Right lobe of liver (tissue), 6 donors: ENCODE data around the gene PPP1R12B. TPM values are rescaled to one million over a fixed set of nuclear protein-coding genes. Genes with fewer than 3 reads are reported as not detected.

Source experiments
- ATAC-seq, 4 donors: fragments of 200-7000 bp; cut with Tn5 transposase; one replicate each; pipeline ENCODE4 v1.9.1; 2020; ENCODE audit warnings: mild to moderate bottlenecking in 4 of 4, moderate library complexity in 4 of 4
- DNase-seq, 3 donors: peaks; one replicate each; pipeline ENCODE4 v3.0.0-alpha.2; 2020
- H3K27ac ChIP-seq, 3 donors: fragments of 200-600 bp; one replicate each; pipeline ENCODE4 v1.8.0; 2022
- H3K27me3 ChIP-seq, 2 donors: fragments of 200-600 bp; one replicate each; pipeline ENCODE4 v1.8.0; 2022
- H3K36me3 ChIP-seq, 4 donors: fragments of 200-600 bp; sonication (generic) in 1 of 4; one replicate each; pipeline versions ENCODE4 v1.5.1 to v1.8.0; 2017 to 2022; ENCODE audit warnings: control low read depth in 1 of 4
- H3K4me1 ChIP-seq, 4 donors: fragments of 200-600 bp; sonication (generic) in 1 of 4; one replicate each; pipeline versions ENCODE4 v1.5.1 to v1.8.0; 2017 to 2022; ENCODE audit warnings: control low read depth in 1 of 4
- H3K4me3 ChIP-seq, 3 donors: fragments of 200-600 bp; one replicate each; pipeline ENCODE4 v1.8.0; 2022
- H3K9me3 ChIP-seq, 4 donors: fragments of 200-600 bp; sonication (generic) in 1 of 4; one replicate each; pipeline versions ENCODE4 v1.5.1 to v1.8.0; 2017 to 2022; ENCODE audit warnings: control low read depth in 1 of 4
- POLR2A ChIP-seq: fragments of 450-650 bp; IDR thresholded peaks from one replicate; pipeline ENCODE4 v1.6.1; 2017; ENCODE audit warnings: antibody characterized with exemption, mild to moderate bottlenecking
- WGBS: methylation state at CpG from one replicate; pipeline ENCODE4 v1.1.6; 2018; ENCODE audit warnings: low coverage, low lambda C conversion rate; ENCODE audit not compliant: insufficient coverage; ENCODE audit errors: missing lambda C conversion rate; 5-methylcytosine and 5-hydroxymethylcytosine counted together
- intact Hi-C, 2 donors: fragments of 100-400 bp; cut with DNase I; formaldehyde crosslinking; loops; one replicate each; pipeline versions ENCODE4 v1.11.2 to v1.14.1; 2022
- total RNA-seq, 6 experiments: library from RNA; depleted of rRNA in 2 of 6; stranded (reverse); fragments of >200 nt in 2 of 6; fragmentation: NEBNext Ultra II Directional in 3 of 6; extraction: Animal tissue kit (Norgen Biotek cat#: 25700) in 3 of 6; gene quantifications; one replicate each; pipeline versions ENCODE4 v1.1.0 to v1.2.4, GENCODE V29; 2016 to 2023
- TF ChIP-seq, protein P1 (sequence below), 4 donors: fragments of 200-600 bp in 3 of 4; fragments of 450-650 bp in 1 of 4; IDR thresholded peaks; one replicate each; pipeline versions ENCODE4 v1.5.1 to v1.8.0; 2016 to 2022; ENCODE audit warnings: antibody characterized with exemption in 4 of 4, mild to moderate bottlenecking in 2 of 4
- donor health status: DM: no; HTN: yes; CAD: no.
- donor health status: DM: no; HTN: no; CAD: no.
- donor health status: DM: no; HTN: no; CAD: no.
- donor health status: DM: no; HTN: yes; CAD: no.
- donor health status: DM: no; HTN: yes; CAD: no.

The PPP1R12B gene
- total RNA-seq, 6 experiments from 2014 or later, result 13.7 to 22.2 (median 16.6) TPM

DNA sequence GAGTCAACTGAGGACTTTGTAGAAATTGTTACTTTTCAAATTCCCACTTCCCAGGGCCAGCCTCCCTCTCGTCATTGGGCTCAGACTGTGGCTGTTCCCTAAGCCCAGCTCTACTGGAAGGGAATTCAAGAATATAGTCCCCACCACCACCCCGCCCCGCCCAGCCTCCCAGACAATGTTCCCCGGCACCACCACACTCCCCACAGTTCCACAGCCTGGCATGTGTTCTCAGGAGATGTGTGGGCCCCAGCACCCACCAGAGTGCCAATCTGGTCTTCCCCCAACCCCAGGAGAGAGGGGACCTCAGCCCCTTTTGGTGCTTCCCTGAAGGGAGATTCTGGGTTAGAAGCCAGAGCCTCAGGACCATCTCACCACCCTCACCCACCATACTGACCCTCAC is 241.6 kb downstream of the PPP1R12B start:
- peak overlapping the region; percentile 31 to 40 (median 31) for H3K27ac ChIP-seq
- no peaks in the 10 kb centered on the region for H3K9me3 ChIP-seq
- H3K4me1 ChIP-seq, result no peaks in the 10 kb centered on the region
- TF ChIP-seq, protein P1, sequence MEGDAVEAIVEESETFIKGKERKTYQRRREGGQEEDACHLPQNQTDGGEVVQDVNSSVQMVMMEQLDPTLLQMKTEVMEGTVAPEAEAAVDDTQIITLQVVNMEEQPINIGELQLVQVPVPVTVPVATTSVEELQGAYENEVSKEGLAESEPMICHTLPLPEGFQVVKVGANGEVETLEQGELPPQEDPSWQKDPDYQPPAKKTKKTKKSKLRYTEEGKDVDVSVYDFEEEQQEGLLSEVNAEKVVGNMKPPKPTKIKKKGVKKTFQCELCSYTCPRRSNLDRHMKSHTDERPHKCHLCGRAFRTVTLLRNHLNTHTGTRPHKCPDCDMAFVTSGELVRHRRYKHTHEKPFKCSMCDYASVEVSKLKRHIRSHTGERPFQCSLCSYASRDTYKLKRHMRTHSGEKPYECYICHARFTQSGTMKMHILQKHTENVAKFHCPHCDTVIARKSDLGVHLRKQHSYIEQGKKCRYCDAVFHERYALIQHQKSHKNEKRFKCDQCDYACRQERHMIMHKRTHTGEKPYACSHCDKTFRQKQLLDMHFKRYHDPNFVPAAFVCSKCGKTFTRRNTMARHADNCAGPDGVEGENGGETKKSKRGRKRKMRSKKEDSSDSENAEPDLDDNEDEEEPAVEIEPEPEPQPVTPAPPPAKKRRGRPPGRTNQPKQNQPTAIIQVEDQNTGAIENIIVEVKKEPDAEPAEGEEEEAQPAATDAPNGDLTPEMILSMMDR (IDR thresholded peaks at IDR 0.05), result no peak
- TF ChIP-seq POLR2A, result no peak
- no peaks in the 10 kb centered on the region for H3K27me3 ChIP-seq
- intact Hi-C loops, result no loop called here
- DNase-seq (no peak), ATAC-seq (no peak)
- 100% methylated on average over 4 of the region's 4 CpGs for WGBS
- no peaks in the 10 kb centered on the region for H3K36me3 ChIP-seq
- no peak overlapping the region for H3K4me3 ChIP-seq

DNA sequence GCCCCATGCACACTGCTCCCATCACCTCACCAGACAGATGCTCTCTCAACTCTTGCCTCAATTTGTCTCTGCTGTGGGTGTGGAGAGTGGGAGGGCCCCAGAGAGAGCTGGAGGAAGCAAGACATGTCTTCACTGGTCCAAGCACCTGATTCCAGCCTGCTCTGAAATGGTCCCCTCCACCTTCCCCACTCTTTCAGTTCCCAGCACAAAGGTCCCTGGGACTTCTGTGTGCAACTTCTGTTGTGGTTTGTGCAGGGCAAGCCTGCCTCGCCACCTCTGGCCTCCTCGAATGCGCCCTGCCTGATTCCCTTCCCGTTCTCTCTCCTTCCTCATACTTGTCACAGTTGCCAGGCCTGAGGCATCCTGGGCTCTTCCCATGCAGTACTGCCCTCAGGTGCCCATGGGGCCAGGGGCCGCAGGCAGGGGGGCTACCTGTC is 242.5 kb downstream of the PPP1R12B start:
- Histone ChIP-seq H3K9me3 (no peaks in the 10 kb centered on the region), H3K4me3 (no peak overlapping the region), H3K4me1 (no peaks in the 10 kb centered on the region), H3K27me3 (no peaks in the 10 kb centered on the region), H3K27ac (no peak overlapping the region), H3K36me3 (no peaks in the 10 kb centered on the region)
- intact Hi-C loops, result no loop called here
- no peak for TF ChIP-seq POLR2A
- TF ChIP-seq, protein P1 (IDR thresholded peaks at IDR 0.05), result no peak
- 100% methylated on average over 1 of the region's 5 CpGs for WGBS
- DNase-seq, result no peak
- no peak for ATAC-seq

DNA sequence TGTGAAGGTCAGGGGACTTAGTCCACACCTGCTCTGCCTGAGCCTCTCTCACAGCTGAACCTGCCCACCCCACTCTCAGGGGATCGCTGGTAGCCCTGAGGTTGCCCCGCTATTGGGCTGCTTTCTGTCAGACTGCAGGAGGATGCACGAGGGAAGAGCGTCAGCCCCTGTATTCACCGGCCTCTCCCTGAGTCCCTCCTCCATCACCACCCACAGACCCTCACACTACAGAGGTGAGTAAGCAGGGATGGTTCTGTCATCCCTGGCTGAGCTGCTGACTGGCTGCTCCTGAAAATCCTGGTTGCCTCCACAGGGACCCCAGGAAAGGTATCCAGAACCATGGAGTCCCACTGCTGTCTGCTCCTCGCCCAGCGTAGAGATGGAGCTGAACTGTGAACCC is 243.0 kb downstream of the PPP1R12B start:
- H3K27me3 ChIP-seq, result no peaks in the 10 kb centered on the region
- no peaks in the 10 kb centered on the region for H3K9me3 ChIP-seq
- intact Hi-C loops, result no loop called here
- TF ChIP-seq, protein P1 (IDR thresholded peaks at IDR 0.05), result no peak
- no peak for TF ChIP-seq POLR2A
- DNase-seq, result no peak
- no peak for ATAC-seq
- WGBS, result 100% methylated on average over 1 of the region's 7 CpGs
- H3K27ac ChIP-seq, result no peak overlapping the region
- no peaks in the 10 kb centered on the region for H3K4me1 ChIP-seq
- no peak overlapping the region for H3K4me3 ChIP-seq
- no peaks in the 10 kb centered on the region for H3K36me3 ChIP-seq

DNA sequence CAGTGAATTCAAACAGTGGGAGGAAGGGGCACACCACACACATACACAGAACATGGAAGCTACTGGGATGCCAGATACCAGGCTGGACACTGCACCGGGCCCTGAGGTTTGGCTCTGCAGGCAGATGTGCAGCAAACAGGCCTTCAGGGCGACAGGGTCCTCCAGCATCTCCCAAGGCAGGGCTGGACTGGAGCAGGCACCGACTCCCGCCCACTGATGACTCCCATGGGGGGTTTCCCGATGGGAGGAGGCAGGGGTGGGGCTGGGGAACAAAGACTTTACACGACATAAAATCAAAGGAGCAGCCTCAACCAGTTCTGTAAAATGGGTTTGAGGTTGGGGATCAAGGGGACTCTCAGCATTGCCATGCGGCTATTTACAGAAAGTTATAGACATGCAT is 243.6 kb downstream of the PPP1R12B start:
- H3K4me1 ChIP-seq, result no peaks in the 10 kb centered on the region

More for the DNA sequence above, 243.6 kb downstream of the PPP1R12B start:
- TF ChIP-seq POLR2A, result no peak
- TF ChIP-seq, protein P1 (IDR thresholded peaks at IDR 0.05), result no peak
- Histone ChIP-seq H3K36me3 (no peaks in the 10 kb centered on the region), H3K27me3 (no peaks in the 10 kb centered on the region), H3K9me3 (no peaks in the 10 kb centered on the region), H3K4me3 (no peak overlapping the region), H3K27ac (no peak overlapping the region)
- no peak for DNase-seq
- intact Hi-C loops, result no loop called here
- ATAC-seq, result no peak
- 87% methylated on average over 3 of the region's 7 CpGs for WGBS
